Measurements from ENCODE around the gene IDI2. TPM values are rescaled to one million over a fixed set of nuclear protein-coding genes. Genes with fewer than 3 reads are reported as not detected.

Gene IDI2
- polyA plus RNA-seq, 1 donor (not counting 4 experiments of a cell fraction or from before 2014, with no cell fraction given): not detected

DNA sequence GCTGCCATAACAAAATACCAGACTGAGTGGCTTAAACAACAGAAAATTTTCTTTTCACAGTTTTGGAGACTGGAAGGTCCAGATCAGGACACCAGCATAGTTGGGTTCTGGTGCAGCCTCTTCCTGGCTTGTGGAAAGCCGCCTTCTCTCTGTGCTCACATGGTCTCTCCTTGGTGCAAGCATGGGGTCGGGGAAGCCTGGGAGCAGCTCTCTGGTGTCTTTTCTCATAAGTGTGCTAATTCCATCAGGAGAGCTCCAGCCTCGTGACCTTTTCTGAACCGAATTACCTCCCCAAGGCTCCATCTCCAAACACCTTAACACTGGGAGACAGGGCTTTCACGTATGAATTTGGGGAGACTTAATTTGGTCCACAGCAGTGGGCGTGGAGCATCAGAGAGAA, 42.3 kb downstream of the IDI2 start:
- Histone ChIP-seq H3K9ac (ENCODE audit: control insufficient read depth, extremely low read depth, insufficient read depth, low read length) (no peak overlapping the region), H3K4me1 (ENCODE audit: control insufficient read depth, extremely low read depth, insufficient read depth, low read length) (peaks cover 26% of the 10 kb centered on the region), H3K36me3 (ENCODE audit: control insufficient read depth in 2 of 2, extremely low read depth in 1 of 2, insufficient read depth in 2 of 2, low read length in 2 of 2) (no peaks in the 10 kb centered on the region), H3K9me3 (ENCODE audit: control insufficient read depth, low read depth, low read length) (peaks cover 14% of the 10 kb centered on the region), H4K20me1 (ENCODE audit: control insufficient read depth, extremely low read depth, insufficient read depth, low read length) (no peaks in the 10 kb centered on the region), H3K9me1 (ENCODE audit: control insufficient read depth, extremely low read depth, insufficient read depth, low read length) (no peaks in the 10 kb centered on the region), H3K27ac (ENCODE audit: control insufficient read depth, insufficient read depth, low read length) (no peak overlapping the region), H2AFZ (ENCODE audit: control insufficient read depth, low read length) (no peak overlapping the region), H3K27me3 (ENCODE audit: control insufficient read depth, extremely low read depth, insufficient read depth, low read length) (no peaks in the 10 kb centered on the region), H3K79me2 (ENCODE audit: control insufficient read depth, insufficient read depth, low read length) (peaks cover 7% of the 10 kb centered on the region), H3K4me2 (ENCODE audit: control insufficient read depth, extremely low read depth, insufficient read depth, low read depth, low read length) (no peak overlapping the region), H3K4me3 (ENCODE audit: control insufficient read depth in 2 of 3, extremely low read depth in 1 of 3, insufficient read depth in 2 of 3, low read depth in 1 of 3, low read length in 3 of 3) (no peak overlapping the region)
- DNase-seq (ENCODE audit: low read depth, low spot score) (no peak), FAIRE-seq (no peak)
- no peak for TF ChIP-seq EZH2 (IDR thresholded peaks at IDR 0.05; ENCODE audit: low read length)
- TF ChIP-seq, protein P1, sequence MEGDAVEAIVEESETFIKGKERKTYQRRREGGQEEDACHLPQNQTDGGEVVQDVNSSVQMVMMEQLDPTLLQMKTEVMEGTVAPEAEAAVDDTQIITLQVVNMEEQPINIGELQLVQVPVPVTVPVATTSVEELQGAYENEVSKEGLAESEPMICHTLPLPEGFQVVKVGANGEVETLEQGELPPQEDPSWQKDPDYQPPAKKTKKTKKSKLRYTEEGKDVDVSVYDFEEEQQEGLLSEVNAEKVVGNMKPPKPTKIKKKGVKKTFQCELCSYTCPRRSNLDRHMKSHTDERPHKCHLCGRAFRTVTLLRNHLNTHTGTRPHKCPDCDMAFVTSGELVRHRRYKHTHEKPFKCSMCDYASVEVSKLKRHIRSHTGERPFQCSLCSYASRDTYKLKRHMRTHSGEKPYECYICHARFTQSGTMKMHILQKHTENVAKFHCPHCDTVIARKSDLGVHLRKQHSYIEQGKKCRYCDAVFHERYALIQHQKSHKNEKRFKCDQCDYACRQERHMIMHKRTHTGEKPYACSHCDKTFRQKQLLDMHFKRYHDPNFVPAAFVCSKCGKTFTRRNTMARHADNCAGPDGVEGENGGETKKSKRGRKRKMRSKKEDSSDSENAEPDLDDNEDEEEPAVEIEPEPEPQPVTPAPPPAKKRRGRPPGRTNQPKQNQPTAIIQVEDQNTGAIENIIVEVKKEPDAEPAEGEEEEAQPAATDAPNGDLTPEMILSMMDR (optimal IDR thresholded peaks at IDR 0.05 in 1 of 3, IDR thresholded peaks at IDR 0.05 in 1 of 3, conservative IDR thresholded peaks at IDR 0.05 in 1 of 3; ENCODE audit: extremely low read depth in 1 of 3, insufficient read depth in 2 of 3, low read length in 3 of 3): no peak
- dilution Hi-C loops (cut with MboI; ENCODE audit: extremely low pct_ligation_motif_present, low sequenced_read_pairs): no loop called here

DNA sequence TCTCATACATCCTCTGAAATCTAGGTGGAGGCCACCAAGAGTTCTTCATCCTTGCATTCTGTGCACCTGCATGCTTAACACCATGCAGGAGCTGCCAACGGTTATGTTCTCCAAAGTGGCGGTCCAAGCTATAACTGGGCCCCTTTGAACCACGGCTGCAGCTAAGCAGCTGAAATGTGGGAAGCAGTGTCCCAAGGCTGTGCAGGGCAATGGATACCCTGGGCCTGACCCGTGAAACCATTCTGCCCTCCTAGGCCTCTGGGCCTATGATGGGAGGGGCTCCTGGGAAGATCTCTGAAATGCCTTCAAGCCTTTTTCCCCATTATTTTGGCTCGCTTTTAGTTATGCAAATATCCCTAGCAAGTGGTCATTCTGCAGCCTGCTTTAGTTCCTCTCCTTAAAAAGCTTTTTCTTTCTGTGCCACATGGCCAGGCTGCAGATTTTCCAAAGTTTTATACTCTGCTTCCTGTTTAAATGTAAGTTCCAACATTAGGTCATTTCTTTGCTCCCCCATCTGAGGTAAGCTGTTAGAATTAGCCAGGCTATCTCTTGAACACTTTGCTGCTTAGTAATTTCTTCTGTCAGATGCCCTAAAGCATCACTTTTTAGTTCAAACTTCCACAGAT, 45.1 kb downstream of the IDI2 start:
- TF ChIP-seq, protein P1 (optimal IDR thresholded peaks at IDR 0.05 in 1 of 3, IDR thresholded peaks at IDR 0.05 in 1 of 3, conservative IDR thresholded peaks at IDR 0.05 in 1 of 3; ENCODE audit: extremely low read depth in 1 of 3, insufficient read depth in 2 of 3, low read length in 3 of 3): no peak
- TF ChIP-seq EZH2 (IDR thresholded peaks at IDR 0.05; ENCODE audit: low read length): no peak
- no peak overlapping the region for H2AFZ ChIP-seq (ENCODE audit: control insufficient read depth, low read length)
- H3K27me3 ChIP-seq (ENCODE audit: control insufficient read depth, extremely low read depth, insufficient read depth, low read length): no peaks in the 10 kb centered on the region
- FAIRE-seq (no peak), DNase-seq (ENCODE audit: low read depth, low spot score) (no peak)
- no peak overlapping the region for H3K27ac ChIP-seq (ENCODE audit: control insufficient read depth, insufficient read depth, low read length)
- no peak overlapping the region for H3K9ac ChIP-seq (ENCODE audit: control insufficient read depth, extremely low read depth, insufficient read depth, low read length)
- peaks cover 1% of the 10 kb centered on the region for H3K79me2 ChIP-seq (ENCODE audit: control insufficient read depth, insufficient read depth, low read length)
- H3K9me1 ChIP-seq (ENCODE audit: control insufficient read depth, extremely low read depth, insufficient read depth, low read length): no peaks in the 10 kb centered on the region
- H3K4me3 ChIP-seq (ENCODE audit: control insufficient read depth in 2 of 3, extremely low read depth in 1 of 3, insufficient read depth in 2 of 3, low read depth in 1 of 3, low read length in 3 of 3): no peak overlapping the region
- dilution Hi-C loops (cut with MboI; ENCODE audit: extremely low pct_ligation_motif_present, low sequenced_read_pairs): no loop called here
- no peak overlapping the region for H3K4me2 ChIP-seq (ENCODE audit: control insufficient read depth, extremely low read depth, insufficient read depth, low read depth, low read length)
- peaks cover 14% of the 10 kb centered on the region for H3K9me3 ChIP-seq (ENCODE audit: control insufficient read depth, low read depth, low read length)
- peaks cover 6% of the 10 kb centered on the region for H3K4me1 ChIP-seq (ENCODE audit: control insufficient read depth, extremely low read depth, insufficient read depth, low read length)
- H4K20me1 ChIP-seq (ENCODE audit: control insufficient read depth, extremely low read depth, insufficient read depth, low read length): no peaks in the 10 kb centered on the region
- no peaks in the 10 kb centered on the region for H3K36me3 ChIP-seq (ENCODE audit: control insufficient read depth in 2 of 2, extremely low read depth in 1 of 2, insufficient read depth in 2 of 2, low read length in 2 of 2)
